Activated T-helper 1 cell treated with anti-CD3 and anti-CD28 coated beads, Interleukin-12 subunit alpha, Interleukin-12 subunit beta, Interleukin-2, Interleukin-4 antibody, amounts not matched to agents 30 ng/mL and 10 ng/mL and 1 ng/mL, durations not matched to agents 14 hours and 24 hours and 36 hours (primary cell): Measurements from ENCODE around the gene CLASP2. TPM values are rescaled to one million over a fixed set of nuclear protein-coding genes. Genes with fewer than 3 reads are reported as not detected.
"Not testable (repeated sequence)": the region's sequence is repeated elsewhere in the genome, so short reads cannot be mapped to it uniquely, and the experiment has no call there.

Source experiments
- DNase-seq: peaks from one replicate; pipeline ENCODE4 v3.0.0; 2021; ENCODE audit warnings: low spot score
- H3K27ac Mint-ChIP-seq: one replicate; pipeline ENCODE4 v1.8.0; 2021; ENCODE audit warnings: mild to moderate bottlenecking, mixed read lengths
- H3K27me3 Mint-ChIP-seq: one replicate; pipeline ENCODE4 v1.8.0; 2022; ENCODE audit warnings: mild to moderate bottlenecking, moderate library complexity, mixed read lengths; ENCODE audit not compliant: insufficient read depth
- H3K36me3 Mint-ChIP-seq: one replicate; pipeline ENCODE4 v1.8.0; 2021; ENCODE audit warnings: low read depth, mixed read lengths
- H3K4me1 Mint-ChIP-seq: one replicate; pipeline ENCODE4 v1.8.0; 2021; ENCODE audit warnings: low read depth, mixed read lengths
- H3K4me3 Mint-ChIP-seq: one replicate; pipeline ENCODE4 v1.8.0; 2021; ENCODE audit warnings: mild to moderate bottlenecking, moderate library complexity, mixed read lengths
- H3K9me3 Mint-ChIP-seq: one replicate; pipeline ENCODE4 v1.8.0; 2021; ENCODE audit warnings: mixed read lengths
- intact Hi-C: fragments of 100-400 bp; cut with micrococcal nuclease; formaldehyde crosslinking; loops from one replicate; pipeline ENCODE4 v1.15.1; 2024
- total RNA-seq: library from RNA; stranded (reverse); gene quantifications from 2 replicates; pipeline ENCODE4 v1.2.3, GENCODE V29; 2022

CLASP2 gene
- total RNA-seq, 1 donor from 2014 or later: 61.9 TPM

- H3K36me3 Mint-ChIP-seq: peaks cover 43% of the 10 kb centered on the region
- intact Hi-C loops: no loop called here
- no peaks in the 10 kb centered on the region for H3K27me3 Mint-ChIP-seq
- H3K4me1 Mint-ChIP-seq: no peaks in the 10 kb centered on the region
- H3K4me3 Mint-ChIP-seq: no peak overlapping the region
- no peak for DNase-seq
- H3K9me3 Mint-ChIP-seq: peaks cover 18% of the 10 kb centered on the region
- H3K27ac Mint-ChIP-seq: no peak overlapping the region
These were observed 36.4 kb downstream of the CLASP2 start for GRCh38 chr3:33681667-33682066.

- Mint-ChIP-seq H3K27me3 (no peaks in the 10 kb centered on the region), H3K27ac (no peak overlapping the region), H3K4me3 (no peak overlapping the region), H3K9me3 (peaks cover 18% of the 10 kb centered on the region), H3K36me3 (peaks cover 43% of the 10 kb centered on the region), H3K4me1 (no peaks in the 10 kb centered on the region)
- DNase-seq: no peak
- intact Hi-C loops: no loop called here
These were observed 40.0 kb downstream of the CLASP2 start for GRCh38 chr3:33678073-33678472.

GRCh38 chr3:33673436-33673835 lies 44.6 kb downstream of the CLASP2 start:
- H3K4me1 Mint-ChIP-seq, H3K9me3 Mint-ChIP-seq, H3K4me3 Mint-ChIP-seq, H3K27ac Mint-ChIP-seq, H3K27me3 Mint-ChIP-seq, DNase-seq, intact Hi-C loops: not testable (repeated sequence)
- H3K36me3 Mint-ChIP-seq: peaks cover 29% of the 10 kb centered on the region

- no peak overlapping the region for H3K27ac Mint-ChIP-seq
- no peaks in the 10 kb centered on the region for H3K27me3 Mint-ChIP-seq
- no peaks in the 10 kb centered on the region for H3K9me3 Mint-ChIP-seq
- H3K36me3 Mint-ChIP-seq: peaks cover 17% of the 10 kb centered on the region
- no peak overlapping the region for H3K4me3 Mint-ChIP-seq
- intact Hi-C loops: no loop called here
- no peak for DNase-seq
- H3K4me1 Mint-ChIP-seq: no peaks in the 10 kb centered on the region
These were observed 49.4 kb downstream of the CLASP2 start for GRCh38 chr3:33668618-33669017.

- DNase-seq: no peak
- no peaks in the 10 kb centered on the region for H3K27me3 Mint-ChIP-seq
- intact Hi-C loops: no loop called here
- H3K36me3 Mint-ChIP-seq: peaks cover 9% of the 10 kb centered on the region
- H3K4me1 Mint-ChIP-seq: no peaks in the 10 kb centered on the region
- H3K9me3 Mint-ChIP-seq: no peaks in the 10 kb centered on the region
- H3K27ac Mint-ChIP-seq: no peak overlapping the region
- H3K4me3 Mint-ChIP-seq: no peak overlapping the region
These were observed 52.8 kb downstream of the CLASP2 start for GRCh38 chr3:33665294-33665693.

- Mint-ChIP-seq H3K27me3 (no peaks in the 10 kb centered on the region), H3K4me3 (no peak overlapping the region), H3K9me3 (no peaks in the 10 kb centered on the region), H3K27ac (no peak overlapping the region), H3K4me1 (peaks cover 4% of the 10 kb centered on the region), H3K36me3 (peaks cover 9% of the 10 kb centered on the region)
- intact Hi-C loops: no loop called here
- DNase-seq: no peak
These were observed 53.9 kb downstream of the CLASP2 start for GRCh38 chr3:33664195-33664594.

- Mint-ChIP-seq H3K27ac (no peak overlapping the region), H3K27me3 (no peaks in the 10 kb centered on the region), H3K4me1 (peaks cover 12% of the 10 kb centered on the region), H3K9me3 (no peaks in the 10 kb centered on the region), H3K36me3 (peaks cover 5% of the 10 kb centered on the region), H3K4me3 (no peak overlapping the region)
- intact Hi-C loops: no loop called here
- no peak for DNase-seq
These were observed 55.0 kb downstream of the CLASP2 start for GRCh38 chr3:33663042-33663441.

- Mint-ChIP-seq H3K4me3 (no peak overlapping the region), H3K4me1 (peaks cover 12% of the 10 kb centered on the region), H3K9me3 (no peaks in the 10 kb centered on the region), H3K36me3 (peaks cover 2% of the 10 kb centered on the region), H3K27me3 (no peaks in the 10 kb centered on the region), H3K27ac (no peak overlapping the region)
- DNase-seq: no peak
- intact Hi-C loops: no loop called here
These were observed 58.1 kb downstream of the CLASP2 start for GRCh38 chr3:33659856-33660434.

- H3K27me3 Mint-ChIP-seq: no peaks in the 10 kb centered on the region
- peaks cover 2% of the 10 kb centered on the region for H3K36me3 Mint-ChIP-seq
- peak overlapping the region; percentile 3 for H3K4me3 Mint-ChIP-seq
- no peaks in the 10 kb centered on the region for H3K9me3 Mint-ChIP-seq
- peaks cover 12% of the 10 kb centered on the region for H3K4me1 Mint-ChIP-seq
- intact Hi-C loops: no loop called here
- no peak overlapping the region for H3K27ac Mint-ChIP-seq
- no peak for DNase-seq
These were observed 58.8 kb downstream of the CLASP2 start for GRCh38 chr3:33658991-33659848.

GRCh38 chr3:33658621-33658990 lies 59.4 kb downstream of the CLASP2 start:
- intact Hi-C loops: no loop called here
- H3K4me1 Mint-ChIP-seq: peaks cover 12% of the 10 kb centered on the region
- peaks cover 2% of the 10 kb centered on the region for H3K36me3 Mint-ChIP-seq
- H3K27me3 Mint-ChIP-seq: peaks cover 2% of the 10 kb centered on the region
- H3K9me3 Mint-ChIP-seq: no peaks in the 10 kb centered on the region
- H3K27ac Mint-ChIP-seq: no peak overlapping the region
- peak overlapping the region; percentile 3 for H3K4me3 Mint-ChIP-seq
- DNase-seq: no peak

GRCh38 chr3:33658039-33658438 lies 60.0 kb downstream of the CLASP2 start:
- no peak overlapping the region for H3K27ac Mint-ChIP-seq
- no peak for DNase-seq
- H3K4me1 Mint-ChIP-seq: peaks cover 12% of the 10 kb centered on the region
- no peak overlapping the region for H3K4me3 Mint-ChIP-seq
- H3K36me3 Mint-ChIP-seq: peaks cover 2% of the 10 kb centered on the region
- peaks cover 2% of the 10 kb centered on the region for H3K27me3 Mint-ChIP-seq
- intact Hi-C loops: no loop called here
- H3K9me3 Mint-ChIP-seq: no peaks in the 10 kb centered on the region

GRCh38 chr3:33652736-33653135 lies 65.3 kb downstream of the CLASP2 start:
- H3K4me3 Mint-ChIP-seq: no peak overlapping the region
- no peak overlapping the region for H3K27ac Mint-ChIP-seq
- H3K4me1 Mint-ChIP-seq: no peaks in the 10 kb centered on the region
- no peaks in the 10 kb centered on the region for H3K9me3 Mint-ChIP-seq
- no peaks in the 10 kb centered on the region for H3K36me3 Mint-ChIP-seq
- intact Hi-C loops: no loop called here
- no peak for DNase-seq
- H3K27me3 Mint-ChIP-seq: peaks cover 2% of the 10 kb centered on the region

GRCh38 chr3:33651101-33651500 lies 67.0 kb downstream of the CLASP2 start:
- H3K4me3 Mint-ChIP-seq, H3K27ac Mint-ChIP-seq, H3K9me3 Mint-ChIP-seq, H3K4me1 Mint-ChIP-seq, DNase-seq, H3K36me3 Mint-ChIP-seq, H3K27me3 Mint-ChIP-seq, intact Hi-C loops: not testable (repeated sequence)
